NB4 (cell line): ENCODE measurements around the gene TMEM181.

Experiments used
- DNase-seq: peaks from one replicate; pipeline ENCODE4 v3.0.0; 2010; ENCODE audit warnings: low read depth
- H3K4me3 ChIP-seq: one replicate; pipeline ENCODE4 v1.5.1; 2011; ENCODE audit warnings: mild to moderate bottlenecking, low read depth, low read length, moderate library complexity
- MAX ChIP-seq: IDR thresholded peaks from 2 replicates; pipeline ENCODE4 v1.6.1; 2011; ENCODE audit warnings: low read depth, low read length
- MYC ChIP-seq: IDR thresholded peaks from 2 replicates; pipeline ENCODE4 v1.6.1; 2011; ENCODE audit warnings: low read depth, low read length
- POLR2A ChIP-seq: IDR thresholded peaks from 2 replicates; pipeline ENCODE4 v1.6.1; 2011; ENCODE audit warnings: mild to moderate bottlenecking; ENCODE audit not compliant: insufficient read length; ENCODE audit errors: extremely low read depth
- TF ChIP-seq, protein P1 (sequence below): IDR thresholded peaks from one replicate; pipeline ENCODE4 v1.5.1; 2012; ENCODE audit warnings: low read depth, low read length

TMEM181 gene

GRCh38 chr6:158634695-158635426 lies 75.0 kb downstream of the TMEM181 start:
- DNase-seq: no peak
- no peak overlapping the region for H3K4me3 ChIP-seq
- TF ChIP-seq, protein P1, sequence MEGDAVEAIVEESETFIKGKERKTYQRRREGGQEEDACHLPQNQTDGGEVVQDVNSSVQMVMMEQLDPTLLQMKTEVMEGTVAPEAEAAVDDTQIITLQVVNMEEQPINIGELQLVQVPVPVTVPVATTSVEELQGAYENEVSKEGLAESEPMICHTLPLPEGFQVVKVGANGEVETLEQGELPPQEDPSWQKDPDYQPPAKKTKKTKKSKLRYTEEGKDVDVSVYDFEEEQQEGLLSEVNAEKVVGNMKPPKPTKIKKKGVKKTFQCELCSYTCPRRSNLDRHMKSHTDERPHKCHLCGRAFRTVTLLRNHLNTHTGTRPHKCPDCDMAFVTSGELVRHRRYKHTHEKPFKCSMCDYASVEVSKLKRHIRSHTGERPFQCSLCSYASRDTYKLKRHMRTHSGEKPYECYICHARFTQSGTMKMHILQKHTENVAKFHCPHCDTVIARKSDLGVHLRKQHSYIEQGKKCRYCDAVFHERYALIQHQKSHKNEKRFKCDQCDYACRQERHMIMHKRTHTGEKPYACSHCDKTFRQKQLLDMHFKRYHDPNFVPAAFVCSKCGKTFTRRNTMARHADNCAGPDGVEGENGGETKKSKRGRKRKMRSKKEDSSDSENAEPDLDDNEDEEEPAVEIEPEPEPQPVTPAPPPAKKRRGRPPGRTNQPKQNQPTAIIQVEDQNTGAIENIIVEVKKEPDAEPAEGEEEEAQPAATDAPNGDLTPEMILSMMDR: no peak
- TF ChIP-seq MAX: no peak
- TF ChIP-seq POLR2A: no peak
- TF ChIP-seq MYC: no peak

DNA sequence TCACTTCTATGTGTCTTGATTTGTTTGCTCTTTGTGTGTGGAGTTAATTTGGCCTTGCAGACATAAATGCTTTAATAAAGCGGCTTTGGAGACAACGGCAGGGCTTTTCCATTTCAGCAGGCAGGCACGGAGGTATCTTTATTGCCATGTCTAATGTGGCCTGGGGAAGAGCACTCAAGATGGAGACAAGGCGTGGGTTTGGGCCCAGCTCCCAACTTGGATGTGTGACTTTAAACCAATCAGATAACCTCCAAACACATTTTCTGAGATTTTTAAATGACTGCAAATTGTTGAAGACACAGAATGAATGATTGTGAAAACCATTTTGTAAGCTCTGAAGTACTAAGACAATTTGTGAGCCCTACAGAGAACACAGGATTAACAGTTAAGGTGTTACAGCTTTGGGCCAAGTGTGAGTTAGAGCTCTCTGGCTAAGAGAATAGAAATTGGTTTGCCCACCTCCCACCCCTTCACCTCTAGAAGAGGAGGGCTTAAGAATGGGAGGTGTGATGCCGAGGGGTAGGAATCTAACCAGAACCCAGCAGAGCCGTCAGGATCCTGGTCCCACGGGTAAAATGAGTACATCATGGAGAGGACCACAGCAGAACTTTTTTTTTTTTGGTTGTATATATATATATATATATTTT lies 75.7 kb downstream of the TMEM181 start:
- H3K4me3 ChIP-seq: no peak overlapping the region
- no peak for TF ChIP-seq POLR2A
- TF ChIP-seq MYC: no peak
- TF ChIP-seq, protein P1: no peak
- TF ChIP-seq MAX: no peak
- DNase-seq: no peak

GRCh38 chr6:158636778-158637177 lies 76.9 kb downstream of the TMEM181 start:
- no peak for DNase-seq
- H3K4me3 ChIP-seq: no peak overlapping the region
- TF ChIP-seq POLR2A: no peak
- TF ChIP-seq, protein P1: no peak
- TF ChIP-seq MAX: no peak
- TF ChIP-seq MYC: no peak

DNA sequence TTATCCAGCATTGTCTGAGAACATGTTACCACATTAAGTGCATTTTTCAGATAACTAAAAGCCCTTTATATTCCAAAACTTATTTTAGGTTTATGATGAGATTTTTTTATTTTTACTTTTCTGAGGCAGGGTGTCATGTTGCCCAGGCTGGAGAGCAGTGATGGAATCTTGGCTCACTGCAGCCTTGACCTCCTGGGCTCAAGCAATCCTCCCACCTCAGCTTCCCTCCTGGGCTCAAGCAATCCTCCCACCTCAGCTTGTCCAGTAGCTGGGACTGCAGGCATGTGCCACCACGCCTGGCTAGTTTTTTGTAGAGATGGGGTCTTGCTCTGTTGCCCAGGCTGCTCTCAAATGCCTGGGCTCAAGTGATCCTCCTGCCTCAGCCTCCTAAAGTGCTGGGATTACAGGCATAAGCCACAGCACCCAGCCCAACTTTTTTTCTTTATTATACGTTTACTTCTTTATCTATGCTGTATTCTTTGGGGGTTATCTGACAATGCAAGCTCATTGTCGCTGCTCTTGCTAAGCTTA lies 78.5 kb downstream of the TMEM181 start:
- no peak overlapping the region for H3K4me3 ChIP-seq
- no peak for DNase-seq
- TF ChIP-seq MAX (no peak), POLR2A (no peak), MYC (no peak)
- TF ChIP-seq, protein P1: no peak

DNA sequence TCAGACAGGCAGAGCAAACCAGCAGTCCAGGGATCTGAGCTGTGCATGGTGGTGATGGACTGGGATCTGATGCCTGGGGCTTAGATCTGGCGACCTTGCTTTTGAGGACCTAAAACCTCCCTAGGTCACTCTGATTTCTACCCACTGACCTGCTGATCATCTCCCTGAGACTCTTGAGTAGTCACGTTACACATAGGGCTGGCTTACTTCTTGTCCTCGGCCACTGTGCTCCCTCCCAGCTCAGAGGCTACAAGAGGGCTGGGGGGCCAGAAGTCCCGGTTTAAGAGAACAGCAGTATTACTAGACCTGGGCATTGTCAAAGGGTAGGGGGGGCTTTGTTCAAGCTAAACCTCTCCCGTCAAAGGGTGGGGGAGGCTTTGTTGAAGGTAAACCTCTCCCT lies 79.2 kb downstream of the TMEM181 start:
- TF ChIP-seq, protein P1: no peak
- TF ChIP-seq MYC (no peak), POLR2A (no peak), MAX (no peak)
- no peak overlapping the region for H3K4me3 ChIP-seq
- DNase-seq: no peak
